Esophagus mucosa (tissue), 1 donor: Measurements from ENCODE around the gene IRF4. TPM values are rescaled to one million over a fixed set of nuclear protein-coding genes. Genes with fewer than 3 reads are reported as not detected.

Experiments
- ATAC-seq: fragments of 200-7000 bp; cut with Tn5 transposase; one replicate; pipeline ENCODE4 v1.9.1; 2020
- total RNA-seq: library from RNA; stranded (reverse); gene quantifications from one replicate; pipeline ENCODE4 v1.2.4, GENCODE V29; 2023
- donor health status: DM: yes; HTN: yes; CAD: no.

IRF4 gene
- total RNA-seq, 1 donor from 2014 or later = 1.1 TPM

- no peak for ATAC-seq
Measured at GRCh38 chr6:398558-399078, 7.1 kb downstream of the IRF4 start.

GRCh38 chr6:399785-400534, 8.4 kb downstream of the IRF4 start:
- no peak for ATAC-seq

GRCh38 chr6:400815-401214, 9.3 kb downstream of the IRF4 start:
- ATAC-seq = no peak

GRCh38 chr6:401239-401993, 9.9 kb downstream of the IRF4 start:
- ATAC-seq = no peak

GRCh38 chr6:401994-402640, 10.6 kb downstream of the IRF4 start:
- no peak for ATAC-seq

GRCh38 chr6:402901-403658, 11.5 kb downstream of the IRF4 start:
- no peak for ATAC-seq

GRCh38 chr6:403659-404655, 12.4 kb downstream of the IRF4 start:
- no peak for ATAC-seq

GRCh38 chr6:404685-405423, 13.3 kb downstream of the IRF4 start:
- ATAC-seq = no peak

- no peak for ATAC-seq
Measured at GRCh38 chr6:408148-408547, 16.6 kb downstream of the IRF4 start.

GRCh38 chr6:408599-409102, 17.1 kb downstream of the IRF4 start:
- peak; percentile 64 for ATAC-seq

GRCh38 chr6:409370-409972, 17.9 kb downstream of the IRF4 start:
- ATAC-seq = no peak

GRCh38 chr6:410555-411395, 19.2 kb downstream of the IRF4 start:
- ATAC-seq = no peak

GRCh38 chr6:411402-412145, 20.0 kb downstream of the IRF4 start:
- no peak for ATAC-seq

- ATAC-seq = no peak
Measured at GRCh38 chr6:412146-412886, 20.8 kb downstream of the IRF4 start.

- no peak for ATAC-seq
Measured at GRCh38 chr6:414447-414846, 22.9 kb downstream of the IRF4 start.

- ATAC-seq = no peak
Measured at GRCh38 chr6:415087-415486, 23.5 kb downstream of the IRF4 start.

- ATAC-seq = no peak
Measured at GRCh38 chr6:421211-421610, 29.7 kb downstream of the IRF4 start.
